H54 (cell line): ENCODE results near the gene TOGARAM2.

Experiments
- DNase-seq: peaks from one replicate; pipeline ENCODE4 v3.0.0; 2011; ENCODE audit warnings: low spot score, mixed read lengths; ENCODE audit not compliant: insufficient read length
- FAIRE-seq: peaks from 3 replicates; lab custom pipeline; 2011; peaks lifted over from hg19 to GRCh38; lab: Jason Lieb, UNC
- POLR2A ChIP-seq: IDR thresholded peaks from 2 replicates; pipeline ENCODE4 v1.6.1; 2011; ENCODE audit warnings: low read depth, mild to moderate bottlenecking, low read length

Gene TOGARAM2

GRCh38 chr2:29064746-29065067 is 83.6 kb downstream of the TOGARAM2 start:
- DNase-seq, result no peak
- no peak for FAIRE-seq
- no peak for TF ChIP-seq POLR2A

GRCh38 chr2:29065068-29065811 is 84.1 kb downstream of the TOGARAM2 start:
- no peak for DNase-seq
- no peak for TF ChIP-seq POLR2A
- FAIRE-seq, result no peak

- no peak for TF ChIP-seq POLR2A
- no peak for DNase-seq
- no peak for FAIRE-seq
Observed at GRCh38 chr2:29066271-29066860, 85.3 kb downstream of the TOGARAM2 start.

DNA sequence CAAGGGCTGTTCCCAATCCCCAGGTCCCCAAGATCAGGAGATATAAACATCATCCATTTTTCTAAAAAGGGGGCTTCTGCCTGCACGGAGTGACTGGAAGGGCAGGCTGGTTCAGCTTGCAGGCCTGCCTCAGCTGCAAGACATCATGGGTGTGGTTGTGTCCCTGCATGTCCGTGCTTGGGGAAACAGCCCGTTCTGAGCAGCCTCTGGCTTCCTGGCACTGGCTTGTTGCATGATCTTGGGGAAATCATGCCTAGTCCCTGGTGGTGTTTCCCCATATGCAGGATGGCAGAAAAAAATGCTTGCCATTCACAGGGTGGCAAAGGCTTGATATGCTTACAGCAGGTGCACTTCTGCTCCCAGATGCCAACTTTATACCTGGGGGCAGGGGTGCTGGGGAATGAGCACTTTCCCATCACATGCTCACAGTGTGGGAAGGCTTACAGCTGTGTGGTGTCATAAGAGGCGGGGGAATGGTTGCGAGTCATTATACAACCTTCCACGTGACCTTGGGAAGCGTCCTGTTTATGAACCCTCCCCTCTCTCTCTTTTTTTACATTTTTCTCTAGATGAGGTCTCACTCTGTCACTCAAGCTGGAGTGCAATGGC is 86.0 kb downstream of the TOGARAM2 start:
- no peak for TF ChIP-seq POLR2A
- FAIRE-seq, result no peak
- no peak for DNase-seq

DNA sequence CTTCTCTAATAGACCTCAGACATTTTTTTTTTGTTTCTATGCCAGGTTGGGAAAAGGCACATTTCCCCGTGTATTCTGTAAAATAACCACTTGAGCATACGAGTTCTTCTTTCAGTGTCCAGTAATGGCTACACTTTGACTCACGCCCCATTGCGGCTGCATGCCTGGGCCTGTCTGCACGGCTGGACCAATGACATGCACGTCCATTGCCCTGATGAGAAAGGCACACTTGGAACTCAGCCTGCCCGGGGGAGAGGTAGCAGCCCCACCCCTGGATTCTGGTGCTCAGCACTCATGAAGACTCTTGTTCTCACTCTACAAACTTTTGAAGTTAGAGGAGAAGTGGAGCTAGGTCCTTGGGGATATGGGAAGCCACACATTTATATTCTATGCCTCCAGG is 87.4 kb downstream of the TOGARAM2 start:
- FAIRE-seq, result no peak
- no peak for DNase-seq
- TF ChIP-seq POLR2A, result no peak

DNA sequence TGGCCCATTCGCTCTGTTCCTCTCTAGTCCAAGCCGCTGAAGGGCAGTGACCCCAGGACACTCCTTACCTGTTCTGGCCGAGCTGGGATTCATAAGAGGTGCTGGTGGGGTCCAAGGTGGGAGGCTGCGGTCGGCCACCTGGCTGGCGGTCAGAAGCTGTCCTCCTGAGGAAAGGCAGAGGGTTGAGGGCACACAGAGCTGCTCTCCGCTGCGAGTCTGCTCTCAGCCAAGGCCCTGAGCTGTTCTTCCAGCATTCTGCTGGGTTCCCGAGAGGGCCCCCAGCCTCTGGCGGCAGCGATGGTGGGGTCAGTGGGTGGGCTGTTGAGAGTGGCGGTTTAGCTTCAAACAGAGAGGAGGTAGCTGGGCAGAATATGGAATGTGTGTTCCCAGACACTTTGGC is 89.4 kb downstream of the TOGARAM2 start:
- FAIRE-seq, result no peak
- no peak for DNase-seq
- no peak for TF ChIP-seq POLR2A

DNA sequence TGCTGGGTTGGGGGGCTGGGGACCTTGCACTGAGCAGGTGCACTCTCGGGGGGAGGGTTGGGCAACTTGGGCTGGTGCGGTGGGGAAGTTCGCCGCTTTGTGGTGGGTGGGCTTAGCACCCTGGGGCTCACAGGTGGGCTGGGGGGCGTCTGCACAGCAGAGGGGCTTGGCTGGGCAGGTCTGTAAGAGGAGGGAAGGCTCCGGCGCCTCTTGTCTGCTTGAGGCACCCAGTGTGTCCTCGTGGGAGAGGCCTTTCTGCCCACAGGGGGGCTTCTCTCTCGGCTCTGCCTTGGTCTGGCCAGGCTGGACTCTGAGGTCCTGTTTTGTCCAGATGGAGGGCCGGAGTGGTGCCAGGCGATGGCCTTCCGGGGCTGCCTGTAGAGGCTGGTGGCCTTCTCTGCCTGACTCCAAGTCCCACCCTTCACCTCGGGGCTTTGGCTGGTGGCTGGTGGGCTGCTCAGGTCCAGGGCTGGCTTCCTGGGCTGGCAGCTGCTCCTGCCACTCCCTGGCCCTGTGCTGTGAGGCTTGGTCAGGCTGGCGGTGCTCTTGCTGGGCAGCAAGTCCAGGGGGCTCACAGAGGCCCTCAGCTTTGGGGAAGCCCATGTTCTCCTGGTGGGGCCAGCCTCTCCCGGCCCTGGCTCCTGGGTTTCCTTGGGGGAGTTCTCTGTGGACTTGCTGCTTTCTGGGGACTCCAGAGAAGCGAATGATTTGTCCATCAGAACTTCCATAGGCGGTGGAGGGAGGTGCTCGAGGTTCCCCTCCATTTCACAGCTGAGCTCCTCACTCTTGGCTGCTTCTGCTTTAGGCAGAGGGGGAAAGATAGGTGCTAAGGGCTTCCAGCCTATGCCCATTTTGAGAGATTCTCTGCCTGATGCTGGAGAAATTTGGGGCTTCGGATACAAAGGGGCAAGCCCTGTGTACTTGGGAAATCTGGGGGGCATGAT is 90.2 kb downstream of the TOGARAM2 start:
- TF ChIP-seq POLR2A, result no peak
- FAIRE-seq (no peak), DNase-seq (no peak)

DNA sequence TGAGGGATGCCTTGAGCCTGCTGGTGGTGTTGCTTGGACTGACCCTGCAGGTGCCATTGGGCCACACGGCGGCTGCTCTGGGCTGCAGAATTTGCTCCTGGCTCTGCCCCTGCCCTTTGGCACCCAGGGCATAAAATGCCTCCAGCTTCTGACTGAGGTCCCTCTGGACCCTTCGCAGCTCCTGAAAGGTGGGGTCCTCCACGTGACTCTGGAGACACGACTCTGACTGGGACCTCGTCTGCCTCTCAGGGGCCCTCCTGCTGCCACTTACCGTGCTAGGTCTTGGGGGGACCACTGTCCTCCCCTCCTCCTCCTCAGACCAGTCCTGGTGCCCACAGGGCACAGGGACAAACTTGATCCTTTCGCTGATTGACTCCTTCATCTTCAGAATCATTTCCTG is 91.2 kb downstream of the TOGARAM2 start:
- TF ChIP-seq POLR2A, result no peak
- FAIRE-seq (no peak), DNase-seq (no peak)

DNA sequence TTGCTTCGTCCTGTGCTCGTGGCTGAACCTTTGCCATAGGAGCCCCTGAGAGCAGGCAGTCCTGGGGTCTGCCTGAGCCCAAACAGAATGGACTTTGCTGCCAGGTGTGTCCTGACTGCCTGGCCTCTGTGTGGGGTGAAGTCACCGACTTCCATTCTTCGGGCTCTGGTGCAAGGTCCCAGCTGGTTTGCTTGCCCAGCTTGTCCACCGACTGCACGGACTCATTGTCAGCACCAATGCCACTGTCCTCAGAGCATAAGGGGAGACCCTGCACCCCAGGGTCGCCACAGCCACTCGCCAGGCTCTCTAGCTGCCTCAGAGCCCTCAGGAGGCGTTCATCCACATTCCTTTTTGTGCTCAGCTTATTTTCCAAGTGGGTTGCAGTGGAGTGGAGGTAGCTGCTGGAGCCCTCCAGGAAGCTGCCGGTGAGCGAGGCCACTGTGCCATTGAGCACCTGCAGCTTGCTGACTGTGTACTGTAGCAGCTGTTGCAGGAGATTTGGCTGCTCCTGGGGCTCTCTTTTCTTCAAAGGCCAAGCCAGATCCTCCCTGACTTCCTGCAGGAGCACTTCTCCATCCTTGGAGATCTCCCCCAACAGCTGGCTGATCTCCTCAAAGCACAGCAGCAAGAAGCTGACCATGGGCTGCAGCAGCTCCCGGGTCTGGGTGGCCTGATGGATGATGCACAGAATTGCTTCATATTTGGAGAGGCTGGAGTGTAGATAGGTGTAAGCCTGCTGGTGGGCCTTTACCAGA is 92.0 kb downstream of the TOGARAM2 start:
- DNase-seq, result no peak
- TF ChIP-seq POLR2A, result no peak
- FAIRE-seq, result no peak

DNA sequence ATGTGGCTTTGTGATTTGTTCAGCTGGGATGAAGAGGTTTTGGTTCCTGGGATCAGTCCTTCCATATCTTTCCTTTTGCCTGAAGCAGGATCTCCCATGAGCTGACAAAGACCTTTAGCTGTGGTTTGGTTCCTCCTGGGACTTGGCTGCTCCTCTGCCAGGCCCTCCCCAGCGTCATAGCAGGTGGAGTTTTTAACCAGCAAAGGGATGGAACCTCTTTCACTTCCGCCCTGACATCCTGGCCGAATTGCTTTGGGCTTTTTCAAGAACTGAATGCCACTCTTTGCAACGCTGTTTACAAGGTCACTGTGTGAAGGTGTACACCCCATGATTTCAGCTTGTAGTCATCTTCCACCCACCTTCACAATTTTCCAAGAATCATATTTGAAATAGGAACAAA is 92.8 kb downstream of the TOGARAM2 start:
- no peak for DNase-seq
- no peak for FAIRE-seq
- no peak for TF ChIP-seq POLR2A

DNA sequence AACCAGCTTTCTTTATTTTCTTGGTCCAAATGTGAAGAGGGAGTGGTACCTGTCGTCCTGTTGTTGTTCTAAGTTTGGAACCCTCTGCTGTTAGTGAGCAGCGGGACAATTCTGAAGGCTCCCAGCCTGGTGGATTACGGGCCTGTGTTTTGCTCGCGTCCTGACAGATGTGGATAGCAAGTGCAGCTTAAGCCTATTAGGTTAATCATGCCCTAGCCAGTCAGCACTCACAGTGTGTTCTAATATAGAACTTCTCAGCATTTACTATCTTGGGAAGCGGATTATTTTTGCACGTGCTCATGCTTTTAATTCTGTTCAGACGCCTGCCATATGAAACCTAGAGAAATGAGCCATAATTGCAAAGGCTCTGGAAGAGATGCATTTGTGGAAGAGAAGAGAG is 93.3 kb downstream of the TOGARAM2 start, which contains the start of gene PCARE:
PCARE (minus strand) TSS at position 113 of the 400 bp plus-strand sequence. CDS start 262 bp downstream, outside the sequence.
- no peak for TF ChIP-seq POLR2A
- no peak for FAIRE-seq
- no peak for DNase-seq

GRCh38 chr2:29075894-29076705 is 95.0 kb downstream of the TOGARAM2 start:
- no peak for DNase-seq
- no peak for FAIRE-seq
- no peak for TF ChIP-seq POLR2A
